ENCODE measurements around the gene TBCC.

DNA sequence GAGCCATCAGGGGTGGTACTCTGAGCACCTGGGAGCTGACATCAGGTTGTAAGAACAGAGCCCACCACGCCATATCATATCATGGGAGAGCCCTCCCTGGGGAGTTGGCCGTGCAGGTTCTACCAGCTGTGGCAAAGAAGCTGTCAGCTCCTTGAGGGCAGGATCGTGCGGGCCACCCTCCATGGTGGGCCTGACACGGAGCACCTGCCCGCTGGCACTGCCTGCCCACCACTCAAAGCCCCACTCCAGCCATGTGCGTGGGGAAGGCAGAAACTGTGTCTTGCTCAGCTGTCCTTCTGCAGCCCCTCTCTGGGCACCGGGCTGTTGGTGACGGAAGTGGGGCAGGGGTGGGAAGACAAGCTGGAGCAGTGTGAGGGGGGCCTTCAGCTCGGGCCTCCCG, 37.8 kb downstream of the TBCC start:
- TF ChIP-seq CTCF (IDR thresholded peaks at IDR 0.05) = no peak
- TF ChIP-seq EZH2 (IDR thresholded peaks at IDR 0.05) = no peak
